GM12891 (cell line): ENCODE measurements around the gene LRMDA.

ENCODE experiments used
- POLR2A ChIP-seq: IDR thresholded peaks from 2 replicates; pipeline ENCODE4 v1.6.1; 2011; ENCODE audit warnings: low read depth, low read length, control low read depth
- POLR2AphosphoS5 ChIP-seq: IDR thresholded peaks from 2 replicates; pipeline ENCODE4 v1.6.1; 2011; ENCODE audit warnings: low read depth, low read length, control low read depth
- SPI1 ChIP-seq: IDR thresholded peaks from 2 replicates; pipeline ENCODE4 v1.6.1; 2011; ENCODE audit warnings: low read depth, low read length, control low read depth

GRCh38 chr10:75465450-75465827 is 34.0 kb downstream of the LRMDA start:
- TF ChIP-seq POLR2A, result no peak
- no peak for TF ChIP-seq POLR2AphosphoS5
- no peak for TF ChIP-seq SPI1
